ENCODE measurements around the gene MYO18A.

The MYO18A gene

GRCh38 chr17:29059281-29059680 is 120.9 kb downstream of the MYO18A start:
- DNase-seq (ENCODE audit: low read depth, low spot score), result no peak

- DNase-seq (ENCODE audit: low read depth, low spot score), result no peak
These were observed 121.8 kb downstream of the MYO18A start for GRCh38 chr17:29058391-29058790.

GRCh38 chr17:29057361-29057760 is 122.8 kb downstream of the MYO18A start:
- no peak for DNase-seq (ENCODE audit: low read depth, low spot score)

GRCh38 chr17:29054835-29055234 is 125.4 kb downstream of the MYO18A start:
- no peak for DNase-seq (ENCODE audit: low read depth, low spot score)

- DNase-seq (ENCODE audit: low read depth, low spot score), result no peak
These were observed 128.5 kb downstream of the MYO18A start for GRCh38 chr17:29051731-29052130.

- no peak for DNase-seq (ENCODE audit: low read depth, low spot score)
These were observed 129.0 kb downstream of the MYO18A start for GRCh38 chr17:29051194-29051593.

GRCh38 chr17:29050176-29050575 is 130.0 kb downstream of the MYO18A start:
- DNase-seq (ENCODE audit: low read depth, low spot score), result no peak

GRCh38 chr17:29049541-29050145 is 130.6 kb downstream of the MYO18A start:
- DNase-seq (ENCODE audit: low read depth, low spot score), result no peak

GRCh38 chr17:29048440-29049368 is 131.5 kb downstream of the MYO18A start:
- no peak for DNase-seq (ENCODE audit: low read depth, low spot score)

- no peak for DNase-seq (ENCODE audit: low read depth, low spot score)
These were observed 133.7 kb downstream of the MYO18A start for GRCh38 chr17:29046473-29046839.

- DNase-seq (ENCODE audit: low read depth, low spot score), result no peak
These were observed 134.3 kb downstream of the MYO18A start for GRCh38 chr17:29045734-29046472.

GRCh38 chr17:29045026-29045425 is 135.2 kb downstream of the MYO18A start:
- no peak for DNase-seq (ENCODE audit: low read depth, low spot score)

- no peak for DNase-seq (ENCODE audit: low read depth, low spot score)
These were observed 136.6 kb downstream of the MYO18A start for GRCh38 chr17:29043539-29044145.

- DNase-seq (ENCODE audit: low read depth, low spot score), result no peak
These were observed 137.3 kb downstream of the MYO18A start, which contains the start of gene PIPOX for GRCh38 chr17:29042679-29043538. Gene PIPOX (plus strand): TSS chr17:29043141. CDS start chr17:29043226, 85 bp downstream.

GRCh38 chr17:29042026-29042678 is 138.0 kb downstream of the MYO18A start:
- DNase-seq (ENCODE audit: low read depth, low spot score), result no peak

GRCh38 chr17:29041571-29041970 is 138.6 kb downstream of the MYO18A start:
- DNase-seq (ENCODE audit: low read depth, low spot score), result no peak

- DNase-seq (ENCODE audit: low read depth, low spot score), result no peak
These were observed 139.1 kb downstream of the MYO18A start for GRCh38 chr17:29041091-29041490.

- no peak for DNase-seq (ENCODE audit: low read depth, low spot score)
These were observed 140.2 kb downstream of the MYO18A start for GRCh38 chr17:29039764-29040598.

- no peak for DNase-seq (ENCODE audit: low read depth, low spot score)
These were observed 142.0 kb downstream of the MYO18A start for GRCh38 chr17:29038085-29038795.

All from activated naive CD8-positive, alpha-beta T cell treated with anti-CD3 and anti-CD28 coated beads, Interleukin-2, amount 50 U/mL, for 16 hours (primary cell).